ENCODE measurements around the gene KRT1.

Gene KRT1

DNA sequence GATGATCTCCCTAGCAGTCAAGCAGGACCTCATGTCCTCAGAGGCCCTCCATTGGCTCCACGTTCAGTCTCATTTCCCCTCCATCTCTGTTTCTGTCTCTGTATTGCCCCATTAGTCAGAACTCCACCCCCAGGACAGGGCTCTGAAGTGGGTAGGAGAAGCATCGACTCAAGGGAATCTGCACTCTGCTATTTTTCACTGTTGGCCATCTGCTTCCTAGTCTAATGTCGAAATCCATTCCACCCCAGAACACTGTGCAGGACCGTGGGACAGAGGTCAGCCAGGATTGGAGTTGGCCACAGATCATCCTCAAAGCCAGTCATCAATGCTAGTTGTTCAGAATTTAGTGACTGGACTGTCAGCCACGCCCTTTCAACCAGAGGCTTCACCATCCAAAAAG, 13.1 kb upstream of the KRT1 start:
- H3K27ac ChIP-seq (ENCODE audit: extremely low read depth, low read depth, low read length), result no peak overlapping the region
- CTCF ChIA-PET, result interaction anchor here (0.8 kb wide), 3 partner anchors 19 to 1584 kb away, joined by 3 to 4 read pairs (median 3); no protein-coding TSS in a partner anchor
- no peaks in the 10 kb centered on the region for H3K4me1 ChIP-seq (ENCODE audit: control insufficient read depth, insufficient read depth, low read length)
- H3K4me3 ChIP-seq (ENCODE audit: low read depth, low read length), result no peak overlapping the region
- H3K9me3 ChIP-seq (ENCODE audit: control insufficient read depth, insufficient read depth, low read depth, low read length), result no peaks in the 10 kb centered on the region
- POLR2A ChIA-PET, result no interaction called here
- TF ChIP-seq, protein P1, sequence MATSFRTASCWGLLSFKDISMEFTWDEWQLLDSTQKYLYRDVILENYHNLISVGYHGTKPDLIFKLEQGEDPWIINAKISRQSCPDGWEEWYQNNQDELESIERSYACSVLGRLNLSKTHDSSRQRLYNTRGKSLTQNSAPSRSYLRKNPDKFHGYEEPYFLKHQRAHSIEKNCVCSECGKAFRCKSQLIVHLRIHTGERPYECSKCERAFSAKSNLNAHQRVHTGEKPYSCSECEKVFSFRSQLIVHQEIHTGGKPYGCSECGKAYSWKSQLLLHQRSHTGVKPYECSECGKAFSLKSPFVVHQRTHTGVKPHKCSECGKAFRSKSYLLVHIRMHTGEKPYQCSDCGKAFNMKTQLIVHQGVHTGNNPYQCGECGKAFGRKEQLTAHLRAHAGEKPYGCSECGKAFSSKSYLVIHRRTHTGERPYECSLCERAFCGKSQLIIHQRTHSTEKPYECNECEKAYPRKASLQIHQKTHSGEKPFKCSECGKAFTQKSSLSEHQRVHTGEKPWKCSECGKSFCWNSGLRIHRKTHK (tag by site-specific recombination; IDR thresholded peaks at IDR 0.05), result no peak
- 0 out of 2 replicates have a peak, but pooled peaks have one; percentile 20 for TF ChIP-seq ZBTB17 (tag by site-specific recombination; IDR thresholded peaks at IDR 0.05)
- no peaks in the 10 kb centered on the region for H3K36me3 ChIP-seq (ENCODE audit: control insufficient read depth in 2 of 2, insufficient read depth in 1 of 2, low read length in 2 of 2)

DNA sequence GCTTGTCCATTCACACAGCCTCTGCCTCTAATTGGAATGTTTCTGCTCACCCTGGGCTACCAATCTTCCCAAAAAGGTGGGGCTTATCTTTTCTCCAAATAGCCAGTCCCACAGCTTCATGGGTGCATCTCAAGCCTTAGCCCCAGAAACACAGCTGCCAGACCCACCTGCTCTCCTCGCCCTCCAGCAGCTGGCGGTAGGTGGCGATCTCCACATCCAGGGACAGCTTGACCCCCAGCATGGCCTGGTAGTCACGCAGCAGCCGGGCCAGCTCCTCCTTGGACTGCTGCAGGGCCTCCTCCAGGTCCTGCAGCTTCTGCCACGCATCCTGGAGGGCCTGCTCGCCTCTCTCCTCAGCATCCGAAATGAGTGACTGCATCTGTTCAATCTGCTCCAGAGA, 12.0 kb upstream of the KRT1 start:
- CTCF ChIA-PET, result interaction anchor here (0.8 kb wide), 2 partner anchors 18 to 470 kb away, joined by 3 read pairs; no protein-coding TSS in a partner anchor
- TF ChIP-seq, protein P2, sequence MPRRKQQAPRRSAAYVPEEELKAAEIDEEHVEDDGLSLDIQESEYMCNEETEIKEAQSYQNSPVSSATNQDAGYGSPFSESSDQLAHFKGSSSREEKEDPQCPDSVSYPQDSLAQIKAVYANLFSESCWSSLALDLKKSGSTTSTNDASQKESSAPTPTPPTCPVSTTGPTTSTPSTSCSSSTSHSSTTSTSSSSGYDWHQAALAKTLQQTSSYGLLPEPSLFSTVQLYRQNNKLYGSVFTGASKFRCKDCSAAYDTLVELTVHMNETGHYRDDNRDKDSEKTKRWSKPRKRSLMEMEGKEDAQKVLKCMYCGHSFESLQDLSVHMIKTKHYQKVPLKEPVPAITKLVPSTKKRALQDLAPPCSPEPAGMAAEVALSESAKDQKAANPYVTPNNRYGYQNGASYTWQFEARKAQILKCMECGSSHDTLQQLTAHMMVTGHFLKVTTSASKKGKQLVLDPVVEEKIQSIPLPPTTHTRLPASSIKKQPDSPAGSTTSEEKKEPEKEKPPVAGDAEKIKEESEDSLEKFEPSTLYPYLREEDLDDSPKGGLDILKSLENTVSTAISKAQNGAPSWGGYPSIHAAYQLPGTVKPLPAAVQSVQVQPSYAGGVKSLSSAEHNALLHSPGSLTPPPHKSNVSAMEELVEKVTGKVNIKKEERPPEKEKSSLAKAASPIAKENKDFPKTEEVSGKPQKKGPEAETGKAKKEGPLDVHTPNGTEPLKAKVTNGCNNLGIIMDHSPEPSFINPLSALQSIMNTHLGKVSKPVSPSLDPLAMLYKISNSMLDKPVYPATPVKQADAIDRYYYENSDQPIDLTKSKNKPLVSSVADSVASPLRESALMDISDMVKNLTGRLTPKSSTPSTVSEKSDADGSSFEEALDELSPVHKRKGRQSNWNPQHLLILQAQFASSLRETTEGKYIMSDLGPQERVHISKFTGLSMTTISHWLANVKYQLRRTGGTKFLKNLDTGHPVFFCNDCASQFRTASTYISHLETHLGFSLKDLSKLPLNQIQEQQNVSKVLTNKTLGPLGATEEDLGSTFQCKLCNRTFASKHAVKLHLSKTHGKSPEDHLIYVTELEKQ (tag by site-specific recombination; IDR thresholded peaks at IDR 0.05; ENCODE audit: borderline replicate concordance), result no peak
- TF ChIP-seq ZNF843 (tag by site-specific recombination; IDR thresholded peaks at IDR 0.05), result no peak
- no peak for TF ChIP-seq ZNF133 (tag by site-specific recombination; IDR thresholded peaks at IDR 0.05)
- TF ChIP-seq, protein P3, sequence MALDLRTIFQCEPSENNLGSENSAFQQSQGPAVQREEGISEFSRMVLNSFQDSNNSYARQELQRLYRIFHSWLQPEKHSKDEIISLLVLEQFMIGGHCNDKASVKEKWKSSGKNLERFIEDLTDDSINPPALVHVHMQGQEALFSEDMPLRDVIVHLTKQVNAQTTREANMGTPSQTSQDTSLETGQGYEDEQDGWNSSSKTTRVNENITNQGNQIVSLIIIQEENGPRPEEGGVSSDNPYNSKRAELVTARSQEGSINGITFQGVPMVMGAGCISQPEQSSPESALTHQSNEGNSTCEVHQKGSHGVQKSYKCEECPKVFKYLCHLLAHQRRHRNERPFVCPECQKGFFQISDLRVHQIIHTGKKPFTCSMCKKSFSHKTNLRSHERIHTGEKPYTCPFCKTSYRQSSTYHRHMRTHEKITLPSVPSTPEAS (tag by site-specific recombination; IDR thresholded peaks at IDR 0.05), result no peak
- TF ChIP-seq KLF8 (tag by site-specific recombination; IDR thresholded peaks at IDR 0.05), result no peak
- TF ChIP-seq ZNF132 (tag by site-specific recombination; IDR thresholded peaks at IDR 0.05; ENCODE audit: borderline replicate concordance), result no peak
- 0 out of 2 replicates have a peak, but pooled peaks have one; percentile 31 for TF ChIP-seq GLIS1 (tag by site-specific recombination; IDR thresholded peaks at IDR 0.05)
- TF ChIP-seq KLF10 (tag by site-specific recombination; IDR thresholded peaks at IDR 0.05), result no peak
- TF ChIP-seq ZEB2 (tag by site-specific recombination; IDR thresholded peaks at IDR 0.05), result no peak

DNA sequence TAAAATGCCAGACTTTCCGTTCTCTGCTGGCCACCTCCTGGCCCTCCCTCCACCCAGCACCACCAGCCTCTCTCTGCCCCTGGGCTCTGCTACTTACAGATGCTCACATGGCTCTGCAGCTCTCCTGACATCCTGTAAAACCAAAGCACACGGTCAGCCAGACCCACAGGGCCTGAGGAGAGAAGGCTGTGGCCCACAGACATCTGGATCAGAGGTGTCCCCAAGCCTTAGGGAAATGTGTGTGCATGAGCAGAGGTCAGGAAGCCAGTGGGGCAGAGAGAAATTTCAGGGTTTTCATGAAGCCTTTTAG, 11.6 kb upstream of the KRT1 start:
- Histone ChIP-seq H3K4me1 (ENCODE audit: control insufficient read depth, insufficient read depth, low read length) (no peaks in the 10 kb centered on the region), H3K27ac (ENCODE audit: extremely low read depth, low read depth, low read length) (no peak overlapping the region), H3K9me3 (ENCODE audit: control insufficient read depth, insufficient read depth, low read depth, low read length) (no peaks in the 10 kb centered on the region), H3K4me3 (ENCODE audit: low read depth, low read length) (no peak overlapping the region), H3K36me3 (ENCODE audit: control insufficient read depth in 2 of 2, insufficient read depth in 1 of 2, low read length in 2 of 2) (no peaks in the 10 kb centered on the region)
- CTCF ChIA-PET, result interaction anchor here (0.6 to 0.9 kb wide), 2 partner anchors 48 to 320 kb away, joined by 3 read pairs; no protein-coding TSS in a partner anchor
- POLR2A ChIA-PET, result no interaction called here
- TF ChIP-seq ZNF626 (tag by site-specific recombination; IDR thresholded peaks at IDR 0.05), result no peak
- TF ChIP-seq, protein P4, sequence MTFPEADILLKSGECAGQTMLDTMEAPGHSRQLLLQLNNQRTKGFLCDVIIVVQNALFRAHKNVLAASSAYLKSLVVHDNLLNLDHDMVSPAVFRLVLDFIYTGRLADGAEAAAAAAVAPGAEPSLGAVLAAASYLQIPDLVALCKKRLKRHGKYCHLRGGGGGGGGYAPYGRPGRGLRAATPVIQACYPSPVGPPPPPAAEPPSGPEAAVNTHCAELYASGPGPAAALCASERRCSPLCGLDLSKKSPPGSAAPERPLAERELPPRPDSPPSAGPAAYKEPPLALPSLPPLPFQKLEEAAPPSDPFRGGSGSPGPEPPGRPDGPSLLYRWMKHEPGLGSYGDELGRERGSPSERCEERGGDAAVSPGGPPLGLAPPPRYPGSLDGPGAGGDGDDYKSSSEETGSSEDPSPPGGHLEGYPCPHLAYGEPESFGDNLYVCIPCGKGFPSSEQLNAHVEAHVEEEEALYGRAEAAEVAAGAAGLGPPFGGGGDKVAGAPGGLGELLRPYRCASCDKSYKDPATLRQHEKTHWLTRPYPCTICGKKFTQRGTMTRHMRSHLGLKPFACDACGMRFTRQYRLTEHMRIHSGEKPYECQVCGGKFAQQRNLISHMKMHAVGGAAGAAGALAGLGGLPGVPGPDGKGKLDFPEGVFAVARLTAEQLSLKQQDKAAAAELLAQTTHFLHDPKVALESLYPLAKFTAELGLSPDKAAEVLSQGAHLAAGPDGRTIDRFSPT (tag by site-specific recombination; IDR thresholded peaks at IDR 0.05), result no peak
- TF ChIP-seq ZSCAN30 (tag by site-specific recombination; IDR thresholded peaks at IDR 0.05), result no peak
- TF ChIP-seq ZBTB20 (tag by site-specific recombination; IDR thresholded peaks at IDR 0.05), result no peak
- TF ChIP-seq, protein P5, sequence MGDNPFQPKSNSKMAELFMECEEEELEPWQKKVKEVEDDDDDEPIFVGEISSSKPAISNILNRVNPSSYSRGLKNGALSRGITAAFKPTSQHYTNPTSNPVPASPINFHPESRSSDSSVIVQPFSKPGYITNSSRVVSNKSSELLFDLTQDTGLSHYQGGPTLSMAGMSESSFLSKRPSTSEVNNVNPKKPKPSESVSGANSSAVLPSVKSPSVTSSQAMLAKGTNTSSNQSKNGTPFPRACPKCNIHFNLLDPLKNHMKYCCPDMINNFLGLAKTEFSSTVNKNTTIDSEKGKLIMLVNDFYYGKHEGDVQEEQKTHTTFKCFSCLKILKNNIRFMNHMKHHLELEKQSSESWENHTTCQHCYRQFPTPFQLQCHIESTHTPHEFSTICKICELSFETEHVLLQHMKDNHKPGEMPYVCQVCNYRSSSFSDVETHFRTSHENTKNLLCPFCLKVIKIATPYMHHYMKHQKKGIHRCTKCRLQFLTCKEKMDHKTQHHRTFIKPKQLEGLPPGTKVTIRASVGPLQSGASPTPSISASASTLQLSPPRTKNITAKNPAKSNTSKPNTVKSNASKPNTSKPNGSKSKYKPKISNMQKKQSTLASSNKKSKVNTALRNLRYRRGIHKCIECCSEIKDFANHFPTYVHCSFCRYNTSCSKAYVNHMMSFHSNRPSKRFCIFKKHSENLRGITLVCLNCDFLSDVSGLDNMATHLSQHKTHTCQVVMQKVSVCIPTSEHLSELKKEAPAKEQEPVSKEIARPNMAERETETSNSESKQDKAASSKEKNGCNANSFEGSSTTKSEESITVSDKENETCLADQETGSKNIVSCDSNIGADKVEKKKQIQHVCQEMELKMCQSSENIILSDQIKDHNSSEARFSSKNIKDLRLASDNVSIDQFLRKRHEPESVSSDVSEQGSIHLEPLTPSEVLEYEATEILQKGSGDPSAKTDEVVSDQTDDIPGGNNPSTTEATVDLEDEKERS (tag by site-specific recombination; IDR thresholded peaks at IDR 0.05), result no peak
- no peak for TF ChIP-seq ZFP41 (tag by site-specific recombination; IDR thresholded peaks at IDR 0.05; ENCODE audit: borderline replicate concordance)
- TF ChIP-seq ZNF76 (tag by site-specific recombination; IDR thresholded peaks at IDR 0.05; ENCODE audit: borderline replicate concordance, low read depth), result no peak
- TF ChIP-seq, protein P6, sequence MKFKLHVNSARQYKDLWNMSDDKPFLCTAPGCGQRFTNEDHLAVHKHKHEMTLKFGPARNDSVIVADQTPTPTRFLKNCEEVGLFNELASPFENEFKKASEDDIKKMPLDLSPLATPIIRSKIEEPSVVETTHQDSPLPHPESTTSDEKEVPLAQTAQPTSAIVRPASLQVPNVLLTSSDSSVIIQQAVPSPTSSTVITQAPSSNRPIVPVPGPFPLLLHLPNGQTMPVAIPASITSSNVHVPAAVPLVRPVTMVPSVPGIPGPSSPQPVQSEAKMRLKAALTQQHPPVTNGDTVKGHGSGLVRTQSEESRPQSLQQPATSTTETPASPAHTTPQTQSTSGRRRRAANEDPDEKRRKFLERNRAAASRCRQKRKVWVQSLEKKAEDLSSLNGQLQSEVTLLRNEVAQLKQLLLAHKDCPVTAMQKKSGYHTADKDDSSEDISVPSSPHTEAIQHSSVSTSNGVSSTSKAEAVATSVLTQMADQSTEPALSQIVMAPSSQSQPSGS (tag by site-specific recombination; IDR thresholded peaks at IDR 0.05; ENCODE audit: low read depth), result no peak

More for the DNA sequence above, 12.0 kb upstream of the KRT1 start:
- POLR2A ChIA-PET, result no interaction called here
- Histone ChIP-seq H3K36me3 (ENCODE audit: control insufficient read depth in 2 of 2, insufficient read depth in 1 of 2, low read length in 2 of 2) (no peaks in the 10 kb centered on the region), H3K4me1 (ENCODE audit: control insufficient read depth, insufficient read depth, low read length) (no peaks in the 10 kb centered on the region), H3K4me3 (ENCODE audit: low read depth, low read length) (no peak overlapping the region), H3K9me3 (ENCODE audit: control insufficient read depth, insufficient read depth, low read depth, low read length) (no peaks in the 10 kb centered on the region), H3K27ac (ENCODE audit: extremely low read depth, low read depth, low read length) (no peak overlapping the region)
